Endodermal cell (in vitro differentiated cells): Measurements from ENCODE around the gene SUMO3. TPM values are rescaled to one million over a fixed set of nuclear protein-coding genes. Genes with fewer than 3 reads are reported as not detected.

Experiments
- DNase-seq: peaks from one replicate; pipeline ENCODE4 v3.0.0-alpha.2; 2017
- H3K27ac ChIP-seq: 2 replicates; pipeline ENCODE4 v1.5.1; 2013; ENCODE audit warnings: mild to moderate bottlenecking, low read depth, low read length, moderate library complexity
- H3K27me3 ChIP-seq: 2 replicates; pipeline ENCODE4 v1.6.1; 2013; ENCODE audit warnings: mild to moderate bottlenecking, low read length, moderate library complexity; ENCODE audit not compliant: insufficient read depth, control insufficient read depth, poor library complexity, severe bottlenecking
- H3K36me3 ChIP-seq: 2 replicates; pipeline ENCODE4 v1.7.0; 2013; ENCODE audit warnings: mild to moderate bottlenecking, low read length, moderate library complexity; ENCODE audit not compliant: control insufficient read depth, insufficient read depth
- H3K4me1 ChIP-seq: one replicate; pipeline ENCODE4 v1.7.0; 2013; ENCODE audit warnings: low read length; ENCODE audit not compliant: control insufficient read depth, insufficient read depth
- H3K4me3 ChIP-seq: 2 replicates; pipeline ENCODE4 v1.5.1; 2013; ENCODE audit warnings: mild to moderate bottlenecking, low read length, moderate library complexity
- H3K9ac ChIP-seq: 2 replicates; pipeline ENCODE4 v1.6.1; 2013; ENCODE audit warnings: mild to moderate bottlenecking, low read length, moderate library complexity; ENCODE audit not compliant: poor library complexity, severe bottlenecking; ENCODE audit errors: extremely low read depth
- H3K9me3 ChIP-seq: 2 replicates; pipeline ENCODE4 v1.6.1; 2013; ENCODE audit warnings: mild to moderate bottlenecking, low read length, moderate library complexity; ENCODE audit not compliant: control insufficient read depth
- H3K27ac Mint-ChIP-seq: 2 replicates; pipeline ENCODE4 v1.8.0; 2020; ENCODE audit warnings: mixed read lengths
- H3K27me3 Mint-ChIP-seq: 2 replicates; pipeline ENCODE4 v1.8.0; 2021; ENCODE audit warnings: mild to moderate bottlenecking, mixed read lengths; ENCODE audit not compliant: insufficient read depth
- H3K36me3 Mint-ChIP-seq: 2 replicates; pipeline ENCODE4 v1.8.0; 2020; ENCODE audit warnings: low read depth, mixed read lengths
- H3K4me1 Mint-ChIP-seq: 2 replicates; pipeline ENCODE4 v1.8.0; 2020; ENCODE audit warnings: mixed read lengths
- H3K4me3 Mint-ChIP-seq: 2 replicates; pipeline ENCODE4 v1.8.0; 2020; ENCODE audit warnings: mild to moderate bottlenecking, moderate library complexity, mixed read lengths
- H3K9me3 Mint-ChIP-seq: 2 replicates; pipeline ENCODE4 v1.8.0; 2020; ENCODE audit warnings: mild to moderate bottlenecking, mixed read lengths
- CTCF ChIP-seq: fragments of 200-600 bp; sonication (generic); conservative IDR thresholded peaks from 2 replicates; pipeline ENCODE4 v1.5.0; 2021; ENCODE audit warnings: antibody characterized with exemption, mild to moderate bottlenecking
- WGBS, 2 experiments: methylation state at CpG; one replicate each; pipeline versions ENCODE4 v1.1.5 to v1.1.7; 2013; ENCODE audit warnings: missing lambda C conversion rate in 2 of 2, mixed read lengths in 1 of 2; ENCODE audit not compliant: insufficient coverage in 1 of 2, insufficient read length in 1 of 2; 5-methylcytosine and 5-hydroxymethylcytosine counted together
- total RNA-seq, 2 donors: library from RNA; stranded (reverse); fragmentation: NEBNext Ultra II Directional in 1 of 2; extraction: Animal tissue kit (Norgen Biotek cat#: 25700) in 1 of 2; gene quantifications; 2 replicates in 1 of 2; 3 replicates in 1 of 2; pipeline ENCODE4 v1.2.1, GENCODE V29; 2021

The SUMO3 gene
- total RNA-seq, 2 donors from 2014 or later = 79.5 to 96.4 TPM

DNA sequence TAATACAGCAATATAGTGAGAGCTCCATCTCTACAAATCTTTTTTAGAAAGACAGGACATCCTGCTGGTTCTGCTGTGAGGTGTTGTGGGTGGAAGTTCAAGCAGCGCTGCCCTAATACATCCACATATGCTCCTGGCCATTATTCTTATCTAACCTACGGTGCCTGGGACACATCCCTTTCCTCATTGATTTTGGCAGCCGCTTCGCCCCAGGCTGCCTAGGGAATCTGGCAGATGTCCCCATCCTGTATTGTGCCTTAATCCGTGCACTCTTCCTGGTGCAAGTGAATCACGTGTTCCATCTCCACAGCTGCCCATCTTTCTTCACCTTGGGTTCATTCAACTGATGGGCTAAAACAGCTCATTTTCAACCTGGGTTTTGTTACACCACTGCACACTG lies 13.1 kb downstream of the SUMO3 start:
- H3K9ac ChIP-seq = no peak overlapping the region
- no peaks in the 10 kb centered on the region for H3K9me3 ChIP-seq
- no peak for TF ChIP-seq CTCF
- H3K4me3 ChIP-seq = no peak overlapping the region
- H3K27ac ChIP-seq = no peak overlapping the region
- no peak overlapping the region for H3K4me3 Mint-ChIP-seq
- H3K27ac Mint-ChIP-seq = no peak overlapping the region
- no peaks in the 10 kb centered on the region for H3K27me3 ChIP-seq
- H3K4me1 Mint-ChIP-seq = peaks cover 20% of the 10 kb centered on the region
- no peaks in the 10 kb centered on the region for H3K4me1 ChIP-seq
- peak; percentile 13 for DNase-seq
- 95 to 97% methylated on average over 5 to 6 of the region's 6 CpGs for WGBS, 2 experiments
- H3K27me3 Mint-ChIP-seq = no peaks in the 10 kb centered on the region
- H3K36me3 ChIP-seq = peaks cover 60% of the 10 kb centered on the region
- H3K9me3 Mint-ChIP-seq = no peaks in the 10 kb centered on the region
- H3K36me3 Mint-ChIP-seq = peaks cover 42% of the 10 kb centered on the region

DNA sequence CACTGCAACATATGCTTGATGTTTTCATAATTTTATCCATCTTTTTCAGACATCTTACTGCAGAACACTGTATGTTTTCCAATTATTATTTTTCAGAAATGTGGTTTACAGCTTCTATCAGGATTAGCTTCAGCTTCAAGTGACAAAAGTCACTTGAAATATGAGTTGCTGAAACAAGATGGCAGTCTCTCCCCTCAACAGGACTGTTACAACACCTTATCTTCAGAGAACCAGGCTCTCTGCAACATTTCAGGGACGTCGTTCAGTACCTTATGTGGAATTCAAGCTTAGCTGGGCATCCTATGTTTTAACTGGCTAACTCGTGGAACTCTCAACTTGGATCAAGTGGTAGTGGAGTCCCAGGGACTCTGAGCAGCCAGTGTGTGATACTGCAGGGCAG lies 14.2 kb downstream of the SUMO3 start:
- Mint-ChIP-seq H3K4me3 (no peak overlapping the region), H3K36me3 (peaks cover 43% of the 10 kb centered on the region), H3K4me1 (peaks cover 22% of the 10 kb centered on the region), H3K27me3 (no peaks in the 10 kb centered on the region), H3K9me3 (no peaks in the 10 kb centered on the region), H3K27ac (no peak overlapping the region)
- no peak overlapping the region for H3K4me3 ChIP-seq
- H3K27ac ChIP-seq = no peak overlapping the region
- no peaks in the 10 kb centered on the region for H3K27me3 ChIP-seq
- WGBS, 2 experiments = 89 to 90% methylated on average over 3 of the region's 3 CpGs
- DNase-seq = no peak
- no peak for TF ChIP-seq CTCF
- H3K4me1 ChIP-seq = no peaks in the 10 kb centered on the region
- H3K9me3 ChIP-seq = peaks cover 4% of the 10 kb centered on the region
- H3K36me3 ChIP-seq = peaks cover 61% of the 10 kb centered on the region
- H3K9ac ChIP-seq = no peak overlapping the region

- Mint-ChIP-seq H3K4me3 (peak overlapping the region; percentile 87), H3K27ac (peak overlapping the region; percentile 11), H3K4me1 (peaks cover 22% of the 10 kb centered on the region), H3K27me3 (no peaks in the 10 kb centered on the region), H3K9me3 (no peaks in the 10 kb centered on the region), H3K36me3 (peaks cover 47% of the 10 kb centered on the region)
- WGBS, 2 experiments = 21 to 32% methylated on average over 21 to 32 of the region's 32 CpGs
- TF ChIP-seq CTCF = no peak
- Histone ChIP-seq H3K27ac (no peak overlapping the region), H3K36me3 (peaks cover 68% of the 10 kb centered on the region), H3K27me3 (no peaks in the 10 kb centered on the region), H3K9ac (peak overlapping the region; percentile 85), H3K4me1 (no peaks in the 10 kb centered on the region), H3K9me3 (peaks cover 5% of the 10 kb centered on the region), H3K4me3 (peak overlapping the region; percentile 99)
- peak; percentile 72 for DNase-seq
Measured at GRCh38 chr21:44802396-44803153, 15.3 kb downstream of the SUMO3 start.
